Brain microvascular endothelial cell (primary cell): ENCODE data around the gene NDE1.

Experiments
- DNase-seq: peaks from one replicate; pipeline ENCODE4 v3.0.0-alpha.2; 2020
- H3K27ac ChIP-seq: fragments of 250-450 bp; sonication (Bioruptor Pico); 2 replicates; pipeline ENCODE4 v1.5.1; 2020; ENCODE audit warnings: mild to moderate bottlenecking, moderate library complexity
- H3K27me3 ChIP-seq: fragments of 250-450 bp; sonication (Bioruptor Pico); replicated peaks from 2 replicates; pipeline ENCODE4 v1.5.1; 2020; ENCODE audit warnings: mild to moderate bottlenecking
- H3K36me3 ChIP-seq: fragments of 250-450 bp; sonication (Bioruptor Pico); replicated peaks from 2 replicates; pipeline ENCODE4 v1.5.1; 2020; ENCODE audit warnings: mild to moderate bottlenecking
- H3K4me3 ChIP-seq: 2 replicates; pipeline ENCODE4 v1.5.1; 2011; ENCODE audit warnings: low read depth, mild to moderate bottlenecking, control low read depth, low read length, moderate library complexity
- CTCF ChIP-seq: IDR thresholded peaks from 2 replicates; pipeline ENCODE4 v1.5.1; 2011; ENCODE audit warnings: low read depth, mild to moderate bottlenecking, moderate library complexity, low read length, control low read depth, inconsistent platforms; ENCODE audit errors: missing control alignments
- in situ Hi-C: cut with HindIII; loops from 2 replicates; pipeline ENCODE4 v1.10.0; 2017; ENCODE audit warnings: low sequenced_read_pairs, low pct_ligation_motif_present

NDE1 gene

GRCh38 chr16:15736529-15736928 lies 86.5 kb downstream of the NDE1 start:
- no peak overlapping the region for H3K4me3 ChIP-seq
- in situ Hi-C loops = no loop called here
- no peaks in the 10 kb centered on the region for H3K27me3 ChIP-seq
- TF ChIP-seq CTCF = no peak
- no peak overlapping the region for H3K27ac ChIP-seq
- DNase-seq = no peak
- no peaks in the 10 kb centered on the region for H3K36me3 ChIP-seq

GRCh38 chr16:15737140-15737644 lies 87.1 kb downstream of the NDE1 start:
- H3K27me3 ChIP-seq = no peaks in the 10 kb centered on the region
- no peak for TF ChIP-seq CTCF
- no peaks in the 10 kb centered on the region for H3K36me3 ChIP-seq
- in situ Hi-C loops = no loop called here
- no peak overlapping the region for H3K4me3 ChIP-seq
- DNase-seq = no peak
- H3K27ac ChIP-seq = no peak overlapping the region

GRCh38 chr16:15739464-15739863 lies 89.4 kb downstream of the NDE1 start:
- H3K36me3 ChIP-seq = no peaks in the 10 kb centered on the region
- no peak overlapping the region for H3K27ac ChIP-seq
- no peak for TF ChIP-seq CTCF
- H3K27me3 ChIP-seq = no peaks in the 10 kb centered on the region
- no peak for DNase-seq
- in situ Hi-C loops = no loop called here
- H3K4me3 ChIP-seq = no peak overlapping the region

GRCh38 chr16:15739950-15740349 lies 89.9 kb downstream of the NDE1 start:
- TF ChIP-seq CTCF = no peak
- Histone ChIP-seq H3K36me3 (no peaks in the 10 kb centered on the region), H3K27ac (no peak overlapping the region), H3K4me3 (no peak overlapping the region), H3K27me3 (no peaks in the 10 kb centered on the region)
- DNase-seq = no peak
- in situ Hi-C loops = no loop called here

- Histone ChIP-seq H3K27ac (no peak overlapping the region), H3K4me3 (no peak overlapping the region), H3K36me3 (no peaks in the 10 kb centered on the region), H3K27me3 (no peaks in the 10 kb centered on the region)
- no peak for DNase-seq
- no peak for TF ChIP-seq CTCF
- in situ Hi-C loops = no loop called here
Observed at GRCh38 chr16:15741207-15741871, 91.3 kb downstream of the NDE1 start.

GRCh38 chr16:15742716-15743115 lies 92.7 kb downstream of the NDE1 start:
- Histone ChIP-seq H3K27me3 (no peaks in the 10 kb centered on the region), H3K36me3 (no peaks in the 10 kb centered on the region), H3K27ac (no peak overlapping the region), H3K4me3 (no peak overlapping the region)
- no peak for TF ChIP-seq CTCF
- in situ Hi-C loops = no loop called here
- DNase-seq = no peak
